H1 (cell line): ENCODE data around the gene RIPOR3. TPM values are rescaled to one million over a fixed set of nuclear protein-coding genes. Genes with fewer than 3 reads are reported as not detected.
A peak's percentile ranks its signal among the peaks of the same experiment; 100 is the strongest.

Experiments
- CTCF ChIA-PET: fragments of 300-600 bp; sonication (Branson Sonifier 250); formaldehyde crosslinking; loops from one replicate; lab custom pipeline; 2021; ENCODE audit not compliant: partially characterized antibody; lab: Charles Lee
- POLR2A ChIA-PET: fragments of 300-600 bp; sonication (Branson Sonifier 250); formaldehyde crosslinking; loops from one replicate; lab custom pipeline; 2021; ENCODE audit warnings: inconsistent platforms; ENCODE audit not compliant: partially characterized antibody; lab: Charles Lee
- DNase-seq, 2 experiments: peaks; one replicate each; pipeline versions ENCODE4 v3.0.0 to v3.0.0-alpha.2; 2010 to 2022; ENCODE audit warnings: low spot score in 2 of 2, low read depth in 1 of 2, mixed read lengths in 1 of 2
- FAIRE-seq: peaks from 2 replicates; lab custom pipeline; 2011; peaks lifted over from hg19 to GRCh38; lab: Jason Lieb, UNC
- H2AFZ ChIP-seq: 2 replicates; pipeline ENCODE4 v1.8.1; 2012; ENCODE audit warnings: low read length, inconsistent platforms
- H2AK5ac ChIP-seq: 2 replicates; pipeline ENCODE4 v1.6.1; 2013; ENCODE audit warnings: low read depth, low read length
- H2BK120ac ChIP-seq: replicated peaks from 2 replicates; pipeline ENCODE3; 2013; ENCODE audit warnings: low read depth, low read length, inconsistent platforms
- H2BK12ac ChIP-seq: 2 replicates; pipeline ENCODE4 v1.6.1; 2013; ENCODE audit warnings: low read depth, low read length
- H2BK15ac ChIP-seq: 2 replicates; pipeline ENCODE4 v1.6.1; 2013; ENCODE audit warnings: low read length
- H2BK20ac ChIP-seq: 2 replicates; pipeline ENCODE4 v1.6.1; 2013; ENCODE audit warnings: low read length
- H2BK5ac ChIP-seq: 2 replicates; pipeline ENCODE4 v1.6.1; 2013; ENCODE audit warnings: low read depth, low read length
- H3K14ac ChIP-seq: 2 replicates; pipeline ENCODE4 v1.6.1; 2013; ENCODE audit warnings: inconsistent platforms; ENCODE audit not compliant: insufficient read length
- H3K18ac ChIP-seq: 2 replicates; pipeline ENCODE4 v1.6.1; 2013; ENCODE audit warnings: low read length; ENCODE audit errors: extremely low read depth
- H3K23ac ChIP-seq: 2 replicates; pipeline ENCODE4 v1.6.1; 2013; ENCODE audit warnings: inconsistent platforms; ENCODE audit not compliant: insufficient read length
- H3K23me2 ChIP-seq: 2 replicates; pipeline ENCODE4 v1.6.1; 2013; ENCODE audit warnings: low read depth, low read length
- H3K27ac ChIP-seq: 2 replicates; pipeline ENCODE4 v1.6.1; 2011; ENCODE audit warnings: low read depth, low read length, inconsistent platforms
- H3K27me3 ChIP-seq, 4 experiments: replicated peaks in 1 of 4; 1 replicate in 1 of 4; 2 replicates in 3 of 4; pipeline versions ENCODE4 v1.6.1 to v1.8.1; 2011 to 2013; ENCODE audit warnings: low read length in 3 of 4, mild to moderate bottlenecking in 3 of 4, inconsistent platforms in 2 of 4, mixed read lengths in 2 of 4, moderate library complexity in 1 of 4; ENCODE audit not compliant: control insufficient read depth in 3 of 4, insufficient read depth in 3 of 4; ENCODE audit errors: extremely low read depth in 1 of 4
- H3K36me3 ChIP-seq, 4 experiments: 2 replicates each; pipeline versions ENCODE4 v1.6.1 to v1.8.1; 2011 to 2013; ENCODE audit warnings: mild to moderate bottlenecking in 4 of 4, low read length in 3 of 4, moderate library complexity in 2 of 4, control low read depth in 1 of 4, inconsistent platforms in 1 of 4; ENCODE audit not compliant: insufficient read depth in 4 of 4, control insufficient read depth in 2 of 4
- H3K4ac ChIP-seq: replicated peaks from 2 replicates; pipeline ENCODE3; 2013; ENCODE audit warnings: low read length, low read depth, mixed read lengths, inconsistent platforms; ENCODE audit not compliant: insufficient read length
- H3K4me1 ChIP-seq, 4 experiments: replicated peaks in 1 of 4; 1 replicate in 1 of 4; 2 replicates in 3 of 4; pipeline versions ENCODE4 v1.6.1 to v1.8.1; 2011 to 2013; ENCODE audit warnings: low read length in 3 of 4, inconsistent platforms in 2 of 4, mixed read lengths in 1 of 4; ENCODE audit not compliant: insufficient read depth in 4 of 4, control insufficient read depth in 3 of 4
- H3K4me2 ChIP-seq, 2 experiments: 2 replicates each; pipeline versions ENCODE4 v1.6.1 to v1.8.1; 2011 to 2013; ENCODE audit warnings: low read depth in 2 of 2, low read length in 2 of 2, control low read depth in 1 of 2, inconsistent platforms in 1 of 2, mild to moderate bottlenecking in 1 of 2; ENCODE audit not compliant: insufficient read depth in 1 of 2
- H3K4me3 ChIP-seq, 4 experiments: fragments of 200-600, 300-600 bp in 1 of 4; sonication (generic), shearing (Covaris generic), sonication (Bioruptor Twin) in 1 of 4; 2 replicates each; pipeline versions ENCODE4 v1.5.1 to v1.8.1; 2011 to 2016; ENCODE audit warnings: low read length in 4 of 4, low read depth in 3 of 4, control low read depth in 2 of 4, inconsistent platforms in 2 of 4, mild to moderate bottlenecking in 2 of 4, mixed read lengths in 1 of 4, moderate library complexity in 1 of 4; ENCODE audit not compliant: insufficient read depth in 2 of 4; ENCODE audit errors: extremely low read depth in 1 of 4
- H3K56ac ChIP-seq: replicated peaks from 2 replicates; pipeline ENCODE3; 2013; ENCODE audit warnings: low read depth, mild to moderate bottlenecking, mixed read lengths, low read length, inconsistent platforms; ENCODE audit not compliant: insufficient read length
- H3K79me1 ChIP-seq: 2 replicates; pipeline ENCODE4 v1.6.1; 2013; ENCODE audit warnings: low read depth, low read length, control low read depth
- H3K79me2 ChIP-seq, 2 experiments: 2 replicates each; pipeline versions ENCODE4 v1.6.1 to v1.8.1; 2012 to 2013; ENCODE audit warnings: low read length in 2 of 2, mild to moderate bottlenecking in 2 of 2, inconsistent platforms in 1 of 2; ENCODE audit not compliant: insufficient read depth in 2 of 2, control insufficient read depth in 1 of 2
- H3K9ac ChIP-seq, 4 experiments: replicated peaks in 1 of 4; 1 replicate in 1 of 4; 2 replicates in 3 of 4; pipeline versions ENCODE4 v1.6.1 to v1.8.1; 2011 to 2013; ENCODE audit warnings: low read depth in 3 of 4, low read length in 3 of 4, control low read depth in 2 of 4, mild to moderate bottlenecking in 2 of 4, moderate library complexity in 2 of 4, inconsistent platforms in 1 of 4; ENCODE audit errors: extremely low read depth in 1 of 4
- H3K9me3 ChIP-seq, 2 experiments: 2 replicates each; pipeline versions ENCODE4 v1.6.1 to v1.8.1; 2012 to 2013; ENCODE audit warnings: mild to moderate bottlenecking in 2 of 2, moderate library complexity in 2 of 2, control low read depth in 1 of 2, inconsistent platforms in 1 of 2, low read depth in 1 of 2, low read length in 1 of 2, mixed read lengths in 1 of 2; ENCODE audit not compliant: insufficient read depth in 2 of 2
- H4K20me1 ChIP-seq, 2 experiments: replicated peaks in 1 of 2; 2 replicates each; pipeline versions ENCODE3 to v1.8.1; 2011 to 2013; ENCODE audit warnings: inconsistent platforms in 2 of 2, low read length in 2 of 2, mild to moderate bottlenecking in 1 of 2; ENCODE audit not compliant: insufficient read depth in 2 of 2, control insufficient read depth in 1 of 2
- H4K5ac ChIP-seq: 2 replicates; pipeline ENCODE4 v1.6.1; 2013; ENCODE audit warnings: low read length, low read depth, mixed read lengths, inconsistent platforms; ENCODE audit not compliant: insufficient read length
- H4K8ac ChIP-seq: 2 replicates; pipeline ENCODE4 v1.8.0; 2013; ENCODE audit warnings: mild to moderate bottlenecking, moderate library complexity, low read length, inconsistent platforms; ENCODE audit not compliant: insufficient read depth; ENCODE audit errors: extremely low read depth
- H4K91ac ChIP-seq: replicated peaks from 2 replicates; pipeline ENCODE3; 2013; ENCODE audit warnings: low read length, mixed read lengths, inconsistent platforms; ENCODE audit not compliant: insufficient read length
- NANOG ChIP-seq: IDR thresholded peaks from 2 replicates; pipeline ENCODE4 v1.6.1; 2011; ENCODE audit warnings: low read length, low read depth, mild to moderate bottlenecking, inconsistent platforms; ENCODE audit not compliant: insufficient read depth, poor library complexity, severe bottlenecking
- RFX5 ChIP-seq: IDR thresholded peaks from 2 replicates; pipeline ENCODE4 v1.6.1; 2011; ENCODE audit warnings: low read depth, low read length, improper control_type of control experiment, borderline replicate concordance
- TAF7 ChIP-seq: optimal IDR thresholded peaks from 2 replicates; pipeline ENCODE3; 2011; ENCODE audit warnings: low read depth, mild to moderate bottlenecking, inconsistent platforms, low read length, moderate library complexity, borderline replicate concordance
- YY1 ChIP-seq: IDR thresholded peaks from 2 replicates; pipeline ENCODE4 v1.6.1; 2011; ENCODE audit warnings: low read depth, mild to moderate bottlenecking, low read length
- ZNF274 ChIP-seq: IDR thresholded peaks from 2 replicates; pipeline ENCODE4 v1.7.0; 2012; ENCODE audit warnings: low read length, borderline replicate concordance; ENCODE audit errors: extremely low read depth
- WGBS, 2 experiments: shearing (Covaris generic) in 1 of 2; methylation state at CpG; one replicate each; pipeline versions ENCODE4 v1.1.6 to v1.1.7; 2013 to 2015; ENCODE audit warnings: low lambda C conversion rate in 2 of 2, mixed read lengths in 2 of 2, inconsistent platforms in 1 of 2, low coverage in 1 of 2, missing lambda C conversion rate in 1 of 2; ENCODE audit not compliant: insufficient replicate concordance in 2 of 2, insufficient coverage in 1 of 2, insufficient read length in 1 of 2; ENCODE audit errors: extremely low coverage in 1 of 2, missing lambda C conversion rate in 1 of 2; 5-methylcytosine and 5-hydroxymethylcytosine counted together
- polyA plus RNA-seq, 7 experiments: library from polyadenylated mRNA; depleted of rRNA in 3 of 7; stranded (reverse) in 5 of 7; unstranded in 2 of 7; fragments of >200 nt in 5 of 7; fragments of 200-250 nt in 2 of 7; gene quantifications; 1 replicate in 5 of 7; 2 replicates in 1 of 7; 4 replicates in 1 of 7; pipeline versions ENCODE4 v1.2.1 to v1.2.3, GENCODE V29; 2011 to 2013; ENCODE audit warnings: missing spikeins in 2 of 7, mixed read lengths in 2 of 7
- total RNA-seq: library from RNA; stranded (reverse); fragmentation: NEBNext Ultra II Directional; extraction: Animal tissue kit (Norgen Biotek cat#: 25700); gene quantifications from 2 replicates; pipeline ENCODE4 v1.2.1, GENCODE V29; 2021
- TF ChIP-seq, protein P1 (sequence below): IDR thresholded peaks from 2 replicates; pipeline ENCODE4 v1.6.1; 2012; ENCODE audit warnings: inconsistent platforms

The RIPOR3 gene
- total and polyA plus RNA-seq, 2 of the 8 experiments (the other 6 are each of a cell fraction or from before 2014, with no cell fraction given), result 3.6 to 4.5 TPM

GRCh38 chr20:50636601-50637540, 54.5 kb downstream of the RIPOR3 start:
- ChIA-PET POLR2A (interaction anchor here (0.8 to 1.9 kb wide), 6 partner anchors 8 to 446 kb away, joined by 3 to 4 read pairs (median 3); partner anchors contain the start of genes CEBPB and PARD6B), CTCF (interaction anchor here (0.6 to 7.4 kb wide), 29 partner anchors 8 to 421 kb away, joined by 3 to 84 read pairs (median 5); partner anchors contain the start of genes BCAS4 and RIPOR3)
- Histone ChIP-seq H3K4me1 (peaks cover 17 to 31% (median 22%) of the 10 kb centered on the region in 4 experiments), H3K9me3 (no peaks in the 10 kb centered on the region), H3K18ac (peak overlapping the region; percentile 89), H3K56ac (no peak overlapping the region), H3K4me2 (peak overlapping the region; percentile 0 to 3; a peak in 2 of 4 replicates), H3K9ac (no peak overlapping the region; a peak in 1 of 7 replicates), H4K5ac (peak overlapping the region; percentile 35), H3K27ac (no peak overlapping the region), H3K36me3 (no peaks in the 10 kb centered on the region), H3K23ac (no peak overlapping the region), H3K27me3 (no peaks in the 10 kb centered on the region), H3K4ac (peak overlapping the region; percentile 32), H4K20me1 (no peaks in the 10 kb centered on the region), H2BK12ac (peak overlapping the region; percentile 89; the same call in 1 of the 2 replicates), H3K23me2 (no peaks in the 10 kb centered on the region), H2BK5ac (peak overlapping the region; percentile 91), H2BK20ac (peak overlapping the region; percentile 93), H2AK5ac (peak overlapping the region; percentile 20; the same call in 1 of the 2 replicates), H3K4me3 (no peak overlapping the region), H3K14ac (no peak overlapping the region), H4K8ac (peak overlapping the region; percentile 38), H4K91ac (peak overlapping the region; percentile 93), H2BK15ac (peak overlapping the region; percentile 93), H2AFZ (no peak overlapping the region), H3K79me1 (no peaks in the 10 kb centered on the region), H2BK120ac (peak overlapping the region; percentile 51), H3K79me2 (no peaks in the 10 kb centered on the region)
- WGBS, 2 experiments, result 78% methylated on average over 22 of the region's 22 CpGs; no CpG with 5 or more reads in 1 of the 2 experiments
- DNase-seq (no peak), FAIRE-seq (no peak)
- no peak for TF ChIP-seq YY1
- no peak for TF ChIP-seq NANOG
- TF ChIP-seq TAF7, result no peak
- no peak for TF ChIP-seq ZNF274
- no peak for TF ChIP-seq RFX5
- TF ChIP-seq, protein P1, sequence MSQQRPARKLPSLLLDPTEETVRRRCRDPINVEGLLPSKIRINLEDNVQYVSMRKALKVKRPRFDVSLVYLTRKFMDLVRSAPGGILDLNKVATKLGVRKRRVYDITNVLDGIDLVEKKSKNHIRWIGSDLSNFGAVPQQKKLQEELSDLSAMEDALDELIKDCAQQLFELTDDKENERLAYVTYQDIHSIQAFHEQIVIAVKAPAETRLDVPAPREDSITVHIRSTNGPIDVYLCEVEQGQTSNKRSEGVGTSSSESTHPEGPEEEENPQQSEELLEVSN, result no peak
